Endothelial cell of umbilical vein (primary cell): ENCODE measurements around the gene WNT11. TPM values are rescaled to one million over a fixed set of nuclear protein-coding genes. Genes with fewer than 3 reads are reported as not detected.

Experiments
- BruUV-seq: library from RNA; stranded (reverse); fragments of 400-500 nt; replicated peaks from 2 replicates; lab custom pipeline; 2021; lab: Mats Ljungman, UMichigan
- CTCF ChIA-PET: fragments of 300-600, 350-600 bp; sonication (Branson Sonifier 250); formaldehyde crosslinking; loops from one replicate; lab custom pipeline; 2021; ENCODE audit warnings: antibody characterized with exemption, inconsistent platforms; lab: Charles Lee
- POLR2A ChIA-PET: fragments of 300-600, 350-600 bp; sonication (Branson Sonifier 250); formaldehyde crosslinking; loops from one replicate; lab custom pipeline; 2021; ENCODE audit warnings: antibody characterized with exemption, inconsistent platforms; lab: Charles Lee
- DNase-seq: peaks from one replicate; pipeline ENCODE4 v3.0.0-alpha.2; 2011; ENCODE audit warnings: low read depth, low spot score
- FAIRE-seq: peaks from 2 replicates; lab custom pipeline; 2011; peaks lifted over from hg19 to GRCh38; lab: Jason Lieb, UNC
- H2AFZ ChIP-seq: 2 replicates; pipeline ENCODE4 v1.6.0; 2012; ENCODE audit warnings: low read depth, low read length, control low read depth, inconsistent platforms
- H3K27ac ChIP-seq: 2 replicates; pipeline ENCODE4 v1.5.1; 2011; ENCODE audit warnings: low read depth, mild to moderate bottlenecking, control low read depth, low read length, moderate library complexity; ENCODE audit not compliant: insufficient read depth
- H3K27me3 ChIP-seq, 2 experiments: 2 replicates each; pipeline versions ENCODE4 v1.6.0 to v1.6.1; 2011; ENCODE audit warnings: low read length in 2 of 2, mixed read lengths in 1 of 2; ENCODE audit not compliant: control insufficient read depth in 2 of 2, insufficient read depth in 2 of 2
- H3K36me3 ChIP-seq, 2 experiments: 2 replicates in 1 of 2; 3 replicates in 1 of 2; pipeline ENCODE4 v1.5.1; 2011; ENCODE audit warnings: low read length in 2 of 2, mild to moderate bottlenecking in 1 of 2, moderate library complexity in 1 of 2; ENCODE audit not compliant: control insufficient read depth in 2 of 2, insufficient read depth in 2 of 2; ENCODE audit errors: extremely low read depth in 1 of 2
- H3K4me1 ChIP-seq: 3 replicates; pipeline ENCODE4 v1.5.1; 2011; ENCODE audit warnings: mild to moderate bottlenecking, low read length; ENCODE audit not compliant: control insufficient read depth, insufficient read depth; ENCODE audit errors: extremely low read depth
- H3K4me2 ChIP-seq: 2 replicates; pipeline ENCODE4 v1.6.1; 2011; ENCODE audit warnings: low read length, control low read depth, mixed read lengths; ENCODE audit not compliant: insufficient read depth
- H3K4me3 ChIP-seq, 3 experiments: fragments of 200-600 bp in 1 of 3; sonication (generic), shearing (Covaris generic) in 1 of 3; replicated peaks in 1 of 3; 2 replicates each; pipeline ENCODE4 v1.5.1; 2011 to 2016; ENCODE audit warnings: control low read depth in 3 of 3, low read length in 3 of 3, mild to moderate bottlenecking in 2 of 3, inconsistent platforms in 1 of 3, low read depth in 1 of 3, moderate library complexity in 1 of 3; ENCODE audit not compliant: insufficient read depth in 1 of 3
- H3K79me2 ChIP-seq: 2 replicates; pipeline ENCODE4 v1.6.0; 2012; ENCODE audit warnings: low read length, inconsistent platforms; ENCODE audit not compliant: control insufficient read depth, insufficient read depth
- H3K9ac ChIP-seq: replicated peaks from 2 replicates; pipeline ENCODE3; 2011; ENCODE audit warnings: low read length, control low read depth; ENCODE audit not compliant: insufficient read depth; ENCODE audit errors: extremely low read depth
- H3K9me1 ChIP-seq: replicated peaks from 3 replicates; pipeline ENCODE4 v1.6.0; 2011; ENCODE audit warnings: mild to moderate bottlenecking, low read length; ENCODE audit not compliant: control insufficient read depth, insufficient read depth; ENCODE audit errors: extremely low read depth
- H3K9me3 ChIP-seq: replicated peaks from 2 replicates; pipeline ENCODE4 v1.5.1; 2012; ENCODE audit warnings: low read length, inconsistent platforms; ENCODE audit not compliant: control insufficient read depth, insufficient read depth
- H4K20me1 ChIP-seq: replicated peaks from 2 replicates; pipeline ENCODE3; 2011; ENCODE audit warnings: mild to moderate bottlenecking, low read length; ENCODE audit not compliant: control insufficient read depth, insufficient read depth; ENCODE audit errors: extremely low read depth
- EZH2 ChIP-seq: IDR thresholded peaks from 2 replicates; pipeline ENCODE4 v1.6.1; 2012; ENCODE audit warnings: borderline replicate concordance, low read depth, mild to moderate bottlenecking, moderate library complexity, low read length, inconsistent platforms; ENCODE audit not compliant: severe bottlenecking
- FOS ChIP-seq: IDR thresholded peaks from 2 replicates; pipeline ENCODE4 v1.6.1; 2011; ENCODE audit warnings: mild to moderate bottlenecking, low read length, moderate library complexity, borderline replicate concordance; ENCODE audit not compliant: insufficient read depth
- GATA2 ChIP-seq: IDR thresholded peaks from 2 replicates; pipeline ENCODE4 v1.7.0; 2011; ENCODE audit warnings: low read depth, mild to moderate bottlenecking, moderate library complexity, mixed read lengths, low read length; ENCODE audit not compliant: insufficient read length, insufficient read depth
- JUN ChIP-seq: IDR thresholded peaks from 2 replicates; pipeline ENCODE4 v1.6.1; 2011; ENCODE audit warnings: borderline replicate concordance, low read depth; ENCODE audit not compliant: insufficient read length, insufficient read depth
- MYC ChIP-seq: IDR thresholded peaks from one replicate; pipeline ENCODE4 v1.6.1; 2011; ENCODE audit warnings: mild to moderate bottlenecking, low read depth, low read length
- POLR2A ChIP-seq: IDR thresholded peaks from 2 replicates; pipeline ENCODE4 v1.6.1; 2012; ENCODE audit warnings: low read depth, mild to moderate bottlenecking, control low read depth, low read length
- POLR2AphosphoS5 ChIP-seq: IDR thresholded peaks from 2 replicates; pipeline ENCODE4 v1.6.1; 2012; ENCODE audit warnings: low read depth, mild to moderate bottlenecking, control low read depth, low read length, moderate library complexity; ENCODE audit not compliant: insufficient read depth
- dilution Hi-C: fragments of 300-500 bp; cut with MboI; formaldehyde crosslinking; loops from one replicate; pipeline ENCODE4 v1.15.0; 2019; ENCODE audit warnings: low sequenced_read_pairs; ENCODE audit not compliant: extremely low pct_ligation_motif_present
- intact Hi-C: fragments of 100-400 bp; cut with micrococcal nuclease; formaldehyde crosslinking; loops from one replicate; pipeline ENCODE4 v1.10.0; 2022
- polyA plus RNA-seq, 4 experiments: library from polyadenylated mRNA; depleted of rRNA in 3 of 4; stranded (reverse) in 3 of 4; unstranded in 1 of 4; fragments of >200 nt; gene quantifications; 2 replicates each; pipeline versions ENCODE4 v1.2.1 to v1.2.3, GENCODE V29; 2011 to 2012; ENCODE audit warnings: missing spikeins in 1 of 4
- total RNA-seq: library from RNA; stranded (reverse); gene quantifications from 2 replicates; pipeline ENCODE4 v1.2.3, GENCODE V29; 2021
- TF ChIP-seq, protein P1 (sequence below): IDR thresholded peaks from 2 replicates; pipeline ENCODE4 v1.6.1; 2011; ENCODE audit not compliant: insufficient read depth, insufficient read length
- TF ChIP-seq, protein P2 (sequence below), 2 donors: IDR thresholded peaks; 1 replicate in 1 of 2; 2 replicates in 1 of 2; pipeline ENCODE4 v1.5.1; 2011; ENCODE audit warnings: low read length in 2 of 2, mild to moderate bottlenecking in 2 of 2, moderate library complexity in 2 of 2, control low read depth in 1 of 2, inconsistent platforms in 1 of 2, low read depth in 1 of 2; ENCODE audit not compliant: insufficient read depth in 1 of 2; ENCODE audit errors: extremely low read depth in 1 of 2

Gene WNT11
- total and polyA plus RNA-seq, 2 donors (not counting 3 experiments of a cell fraction or from before 2014, with no cell fraction given): not detected

DNA sequence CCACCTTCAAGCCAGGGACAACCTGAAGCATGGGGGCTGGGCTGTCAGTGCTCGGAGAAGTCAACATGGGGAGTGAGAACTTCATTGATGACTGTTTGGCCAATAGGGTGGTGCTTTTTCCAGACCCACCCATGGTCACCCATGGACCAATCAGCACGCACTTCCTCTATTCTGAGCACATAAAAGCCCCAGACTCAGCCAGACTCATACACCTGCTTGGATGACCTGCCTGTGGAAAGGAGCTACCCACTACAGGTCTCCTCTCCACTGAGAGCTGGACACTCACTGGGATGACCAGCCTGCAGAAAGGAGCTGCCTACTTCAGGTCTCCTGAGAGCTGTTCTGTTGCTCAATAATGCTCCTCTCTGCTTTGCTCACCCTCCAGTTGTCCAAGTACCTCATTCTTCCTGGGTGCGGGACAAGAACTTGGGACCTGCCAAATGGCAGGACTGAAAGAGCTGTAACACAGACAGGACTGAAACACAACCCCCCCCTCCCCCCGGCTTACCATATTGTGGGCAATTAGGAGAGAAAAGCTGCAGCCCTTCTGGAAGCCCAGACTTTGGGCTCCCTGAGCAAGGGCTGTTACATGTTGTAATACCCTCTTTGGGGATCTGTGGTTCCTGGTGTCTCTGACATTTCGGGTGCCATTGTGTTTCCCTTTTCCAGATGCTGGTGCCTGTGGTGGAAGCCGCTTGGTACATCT lies 44.4 kb upstream of the WNT11 start:
- Histone ChIP-seq H3K79me2 (no peaks in the 10 kb centered on the region), H2AFZ (no peak overlapping the region), H3K4me1 (no peaks in the 10 kb centered on the region), H3K27ac (no peak overlapping the region), H3K9ac (no peak overlapping the region), H3K4me3 (no peak overlapping the region), H3K27me3 (peaks cover 0 to 5% of the 10 kb centered on the region in 2 experiments), H3K9me3 (no peaks in the 10 kb centered on the region), H3K9me1 (no peaks in the 10 kb centered on the region), H4K20me1 (no peaks in the 10 kb centered on the region), H3K36me3 (no peaks in the 10 kb centered on the region), H3K4me2 (no peak overlapping the region)
- dilution Hi-C loops: no loop called here
- DNase-seq: no peak
- intact Hi-C loops: no loop called here
- BruUV-seq: no TSS peak
- no peak for TF ChIP-seq FOS
- TF ChIP-seq, protein P1, sequence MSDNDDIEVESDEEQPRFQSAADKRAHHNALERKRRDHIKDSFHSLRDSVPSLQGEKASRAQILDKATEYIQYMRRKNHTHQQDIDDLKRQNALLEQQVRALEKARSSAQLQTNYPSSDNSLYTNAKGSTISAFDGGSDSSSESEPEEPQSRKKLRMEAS: no peak
- TF ChIP-seq MYC: no peak
- no peak for TF ChIP-seq POLR2A
- no peak for TF ChIP-seq JUN
- TF ChIP-seq, protein P2, sequence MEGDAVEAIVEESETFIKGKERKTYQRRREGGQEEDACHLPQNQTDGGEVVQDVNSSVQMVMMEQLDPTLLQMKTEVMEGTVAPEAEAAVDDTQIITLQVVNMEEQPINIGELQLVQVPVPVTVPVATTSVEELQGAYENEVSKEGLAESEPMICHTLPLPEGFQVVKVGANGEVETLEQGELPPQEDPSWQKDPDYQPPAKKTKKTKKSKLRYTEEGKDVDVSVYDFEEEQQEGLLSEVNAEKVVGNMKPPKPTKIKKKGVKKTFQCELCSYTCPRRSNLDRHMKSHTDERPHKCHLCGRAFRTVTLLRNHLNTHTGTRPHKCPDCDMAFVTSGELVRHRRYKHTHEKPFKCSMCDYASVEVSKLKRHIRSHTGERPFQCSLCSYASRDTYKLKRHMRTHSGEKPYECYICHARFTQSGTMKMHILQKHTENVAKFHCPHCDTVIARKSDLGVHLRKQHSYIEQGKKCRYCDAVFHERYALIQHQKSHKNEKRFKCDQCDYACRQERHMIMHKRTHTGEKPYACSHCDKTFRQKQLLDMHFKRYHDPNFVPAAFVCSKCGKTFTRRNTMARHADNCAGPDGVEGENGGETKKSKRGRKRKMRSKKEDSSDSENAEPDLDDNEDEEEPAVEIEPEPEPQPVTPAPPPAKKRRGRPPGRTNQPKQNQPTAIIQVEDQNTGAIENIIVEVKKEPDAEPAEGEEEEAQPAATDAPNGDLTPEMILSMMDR (IDR thresholded peaks at IDR 0.05; ENCODE audit: extremely low read depth in 1 of 2, insufficient read depth in 1 of 2, low read depth in 1 of 2, low read length in 2 of 2): no peak
- no peak for TF ChIP-seq EZH2
- TF ChIP-seq POLR2AphosphoS5: no peak
- no peak for TF ChIP-seq GATA2
- ChIA-PET POLR2A (no interaction called here), CTCF (no interaction called here)
- FAIRE-seq: no peak
